ENCODE data around the gene BAG1. TPM values are rescaled to one million over a fixed set of nuclear protein-coding genes. Genes with fewer than 3 reads are reported as not detected.

The BAG1 gene
- total and polyA plus RNA-seq, 2 donors (not counting 1 experiment from before 2014, with no cell fraction given), result 19.7 to 60.2 TPM

DNA sequence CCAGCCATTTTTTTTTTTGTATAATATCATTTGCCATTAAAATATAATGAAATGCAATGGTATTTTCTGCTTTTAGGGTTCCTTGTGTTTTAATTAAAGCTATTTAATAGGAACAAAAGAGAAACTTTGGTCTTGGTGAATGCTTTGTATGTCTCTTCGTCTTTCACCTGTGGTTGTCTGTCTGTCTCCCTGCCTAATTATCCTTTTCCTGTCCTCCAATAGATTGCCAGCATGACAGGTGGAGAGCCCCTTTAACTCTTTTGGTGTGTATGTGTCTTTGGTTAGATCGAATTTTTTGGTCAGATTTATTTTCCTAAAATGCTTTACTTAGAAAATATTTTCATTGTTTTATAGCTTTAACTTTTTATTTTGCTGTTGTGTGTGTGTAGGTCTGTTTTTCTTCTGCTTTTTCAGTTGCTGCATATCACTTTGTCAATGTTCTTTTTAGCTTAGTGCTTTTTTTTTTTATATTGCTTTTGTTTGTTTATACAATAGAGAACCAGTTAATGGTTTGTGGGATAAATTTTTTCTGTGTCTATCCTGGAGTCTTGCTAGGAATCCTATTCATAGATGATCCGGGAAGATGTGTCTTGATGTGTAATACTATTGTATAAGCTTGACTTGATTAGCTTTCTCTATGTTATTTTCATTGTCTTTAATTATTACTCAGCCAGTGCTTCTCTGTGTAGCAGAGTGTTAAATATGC, 8.9 kb upstream of the BAG1 start:
- no peak overlapping the region for H3K27ac Mint-ChIP-seq
- H3K4me1 Mint-ChIP-seq, result peaks cover 2% of the 10 kb centered on the region

DNA sequence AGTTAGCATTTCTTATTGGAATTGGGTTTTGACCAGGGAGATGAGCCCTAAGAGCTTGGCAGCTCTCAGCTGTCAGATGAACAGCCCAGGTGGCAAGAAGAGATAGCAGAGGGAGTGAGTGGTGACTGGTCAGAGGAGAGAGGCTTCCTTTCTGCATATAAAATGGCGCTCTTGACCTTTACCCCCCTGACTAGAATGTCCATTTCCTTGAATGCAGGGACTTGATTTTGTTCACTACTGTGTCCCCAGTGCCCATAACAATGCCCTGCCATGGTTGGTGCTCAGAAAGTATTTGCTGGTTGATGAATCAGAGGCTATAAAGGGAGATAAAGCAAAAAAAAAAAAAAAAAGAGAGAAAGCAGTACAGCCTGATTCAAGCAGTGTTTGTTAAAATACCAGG, 7.6 kb upstream of the BAG1 start:
- no peak overlapping the region for H3K9ac ChIP-seq (ENCODE audit: low read length)
- no peaks in the 10 kb centered on the region for H4K20me1 ChIP-seq (ENCODE audit: control insufficient read depth, insufficient read depth, low read length, poor library complexity, severe bottlenecking)
- no peaks in the 10 kb centered on the region for H3K9me3 Mint-ChIP-seq (ENCODE audit: insufficient read depth)
- no peak overlapping the region for H2AFZ ChIP-seq (ENCODE audit: insufficient read depth, low read depth, low read length, poor library complexity, severe bottlenecking)
- no peak overlapping the region for H3K4me3 ChIP-seq (ENCODE audit: control extremely low read depth in 1 of 5, extremely low read depth in 1 of 5, insufficient read depth in 1 of 5, low read depth in 2 of 5, low read length in 4 of 5)
- H3K27me3 ChIP-seq (replicated peaks in 1 of 4; ENCODE audit: control extremely low read depth in 1 of 4, control insufficient read depth in 3 of 4, insufficient read depth in 4 of 4, low read length in 3 of 4), result no peaks in the 10 kb centered on the region
- H3K4me1 Mint-ChIP-seq, result peaks cover 6% of the 10 kb centered on the region
- intact Hi-C loops (cut with micrococcal nuclease), result no loop called here
- POLR2A ChIA-PET, result no interaction called here
- no CpG with 5 or more reads among the region's 1 CpG for WGBS (ENCODE audit: insufficient coverage)
- CTCF ChIA-PET, result interaction anchor here (0.7 to 2.7 kb wide), 2 partner anchors 15 to 233 kb away, joined by 3 to 10 read pairs; no protein-coding TSS in a partner anchor
- no peaks in the 10 kb centered on the region for H3K79me2 ChIP-seq (ENCODE audit: control insufficient read depth, insufficient read depth, low read length)
- H3K9me3 ChIP-seq (ENCODE audit: control extremely low read depth in 1 of 3, control insufficient read depth in 2 of 3, insufficient read depth in 1 of 3, low read length in 2 of 3), result no peaks in the 10 kb centered on the region
- no peaks in the 10 kb centered on the region for H3K4me1 ChIP-seq (ENCODE audit: control insufficient read depth in 2 of 2, insufficient read depth in 2 of 2, low read length in 2 of 2)
- peaks cover 6 to 75% of the 10 kb centered on the region in 2 experiments for H3K36me3 ChIP-seq (replicated peaks in 1 of 2; ENCODE audit: control extremely low read depth in 1 of 2, control insufficient read depth in 1 of 2, extremely low read depth in 1 of 2, insufficient read depth in 2 of 2, low read length in 1 of 2)
- H3K4me3 Mint-ChIP-seq, result no peak overlapping the region
- no peak overlapping the region for H3K4me2 ChIP-seq (replicated peaks; ENCODE audit: low read depth, low read length, poor library complexity, severe bottlenecking)
- no peak overlapping the region for H3K27ac Mint-ChIP-seq
- no peak overlapping the region for H3K27ac ChIP-seq (ENCODE audit: low read length in 2 of 2)
- no peaks in the 10 kb centered on the region for H3K27me3 Mint-ChIP-seq
- DNase-seq (no peak), ATAC-seq (ENCODE audit: low read depth) (no peak)
- TF ChIP-seq, protein P1, sequence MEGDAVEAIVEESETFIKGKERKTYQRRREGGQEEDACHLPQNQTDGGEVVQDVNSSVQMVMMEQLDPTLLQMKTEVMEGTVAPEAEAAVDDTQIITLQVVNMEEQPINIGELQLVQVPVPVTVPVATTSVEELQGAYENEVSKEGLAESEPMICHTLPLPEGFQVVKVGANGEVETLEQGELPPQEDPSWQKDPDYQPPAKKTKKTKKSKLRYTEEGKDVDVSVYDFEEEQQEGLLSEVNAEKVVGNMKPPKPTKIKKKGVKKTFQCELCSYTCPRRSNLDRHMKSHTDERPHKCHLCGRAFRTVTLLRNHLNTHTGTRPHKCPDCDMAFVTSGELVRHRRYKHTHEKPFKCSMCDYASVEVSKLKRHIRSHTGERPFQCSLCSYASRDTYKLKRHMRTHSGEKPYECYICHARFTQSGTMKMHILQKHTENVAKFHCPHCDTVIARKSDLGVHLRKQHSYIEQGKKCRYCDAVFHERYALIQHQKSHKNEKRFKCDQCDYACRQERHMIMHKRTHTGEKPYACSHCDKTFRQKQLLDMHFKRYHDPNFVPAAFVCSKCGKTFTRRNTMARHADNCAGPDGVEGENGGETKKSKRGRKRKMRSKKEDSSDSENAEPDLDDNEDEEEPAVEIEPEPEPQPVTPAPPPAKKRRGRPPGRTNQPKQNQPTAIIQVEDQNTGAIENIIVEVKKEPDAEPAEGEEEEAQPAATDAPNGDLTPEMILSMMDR (IDR thresholded peaks at IDR 0.05), result no peak
- TF ChIP-seq EZH2 (IDR thresholded peaks at IDR 0.05; ENCODE audit: borderline replicate concordance, insufficient read depth, low read depth, low read length, poor library complexity, severe bottlenecking), result no peak

More for the DNA sequence above, 8.9 kb upstream of the BAG1 start:
- H3K9me3 Mint-ChIP-seq (ENCODE audit: insufficient read depth), result no peaks in the 10 kb centered on the region
- Histone ChIP-seq H3K36me3 (replicated peaks in 1 of 2; ENCODE audit: control extremely low read depth in 1 of 2, control insufficient read depth in 1 of 2, extremely low read depth in 1 of 2, insufficient read depth in 2 of 2, low read length in 1 of 2) (peaks cover 13 to 81% of the 10 kb centered on the region in 2 experiments), H3K4me3 (ENCODE audit: control extremely low read depth in 1 of 5, extremely low read depth in 1 of 5, insufficient read depth in 1 of 5, low read depth in 2 of 5, low read length in 4 of 5) (no peak overlapping the region), H4K20me1 (ENCODE audit: control insufficient read depth, insufficient read depth, low read length, poor library complexity, severe bottlenecking) (no peaks in the 10 kb centered on the region), H3K4me2 (replicated peaks; ENCODE audit: low read depth, low read length, poor library complexity, severe bottlenecking) (no peak overlapping the region), H3K27me3 (replicated peaks in 1 of 4; ENCODE audit: control extremely low read depth in 1 of 4, control insufficient read depth in 3 of 4, insufficient read depth in 4 of 4, low read length in 3 of 4) (no peaks in the 10 kb centered on the region), H3K79me2 (ENCODE audit: control insufficient read depth, insufficient read depth, low read length) (no peaks in the 10 kb centered on the region), H3K9me3 (ENCODE audit: control extremely low read depth in 1 of 3, control insufficient read depth in 2 of 3, insufficient read depth in 1 of 3, low read length in 2 of 3) (no peaks in the 10 kb centered on the region), H3K9ac (ENCODE audit: low read length) (no peak overlapping the region), H2AFZ (ENCODE audit: insufficient read depth, low read depth, low read length, poor library complexity, severe bottlenecking) (no peak overlapping the region), H3K4me1 (ENCODE audit: control insufficient read depth in 2 of 2, insufficient read depth in 2 of 2, low read length in 2 of 2) (no peaks in the 10 kb centered on the region), H3K27ac (ENCODE audit: low read length in 2 of 2) (no peak overlapping the region)
- H3K4me3 Mint-ChIP-seq, result no peak overlapping the region
- ATAC-seq (ENCODE audit: low read depth), result no peak
- intact Hi-C loops (cut with micrococcal nuclease), result no loop called here
- no CpG with 5 or more reads among the region's 3 CpGs for WGBS (ENCODE audit: insufficient coverage)
- no peak for TF ChIP-seq EZH2 (IDR thresholded peaks at IDR 0.05; ENCODE audit: borderline replicate concordance, insufficient read depth, low read depth, low read length, poor library complexity, severe bottlenecking)
- TF ChIP-seq, protein P1 (IDR thresholded peaks at IDR 0.05), result no peak
- POLR2A ChIA-PET, result interaction anchor here (1.0 kb wide), 1 partner anchor 9 kb away, joined by 3 read pairs; the partner anchor contains the start of genes BAG1 and CHMP5
- DNase-seq, result no peak
- no peaks in the 10 kb centered on the region for H3K27me3 Mint-ChIP-seq
- CTCF ChIA-PET, result interaction anchor here (0.6 to 2.7 kb wide), 3 partner anchors 13 to 142 kb away, joined by 3 to 10 read pairs (median 3); no protein-coding TSS in a partner anchor

All from B cell (primary cell).